ENCODE measurements around the gene DNAH11.

Gene DNAH11

DNA sequence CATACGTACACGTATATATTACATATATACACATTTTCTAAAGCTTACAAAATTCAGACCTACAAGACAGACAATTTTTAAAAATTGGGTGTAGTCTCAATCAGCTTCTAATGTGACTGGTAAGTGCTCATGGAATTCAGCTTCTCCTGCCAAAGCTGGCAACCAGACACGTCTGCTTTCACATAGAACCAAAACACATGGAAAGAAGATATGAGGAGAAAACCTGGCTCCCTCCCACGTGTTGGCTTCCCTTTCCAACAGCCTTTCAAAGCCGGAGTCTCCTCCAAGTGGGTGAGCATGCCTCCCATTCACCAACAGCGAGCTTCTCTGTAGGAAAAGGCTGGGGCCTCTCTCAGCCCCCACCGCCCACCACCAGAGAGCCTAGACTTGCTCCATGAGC is 369.5 kb downstream of the DNAH11 start:
- no peak overlapping the region for H3K4me3 ChIP-seq (ENCODE audit: low read length)
- no peak overlapping the region for H3K27ac ChIP-seq (ENCODE audit: low read depth, low read length)
- peaks cover 81% of the 10 kb centered on the region for H3K36me3 ChIP-seq (ENCODE audit: insufficient read depth, low read length)
- 97% methylated on average over 7 of the region's 7 CpGs for WGBS
- no peak overlapping the region for H3K9ac ChIP-seq (ENCODE audit: low read depth, low read length)
- no peaks in the 10 kb centered on the region for H3K27me3 ChIP-seq (ENCODE audit: insufficient read depth, low read length)
- H3K4me1 ChIP-seq (ENCODE audit: insufficient read depth, low read length): no peaks in the 10 kb centered on the region
- no peaks in the 10 kb centered on the region for H3K9me3 ChIP-seq (ENCODE audit: insufficient read depth, low read depth, low read length)

DNA sequence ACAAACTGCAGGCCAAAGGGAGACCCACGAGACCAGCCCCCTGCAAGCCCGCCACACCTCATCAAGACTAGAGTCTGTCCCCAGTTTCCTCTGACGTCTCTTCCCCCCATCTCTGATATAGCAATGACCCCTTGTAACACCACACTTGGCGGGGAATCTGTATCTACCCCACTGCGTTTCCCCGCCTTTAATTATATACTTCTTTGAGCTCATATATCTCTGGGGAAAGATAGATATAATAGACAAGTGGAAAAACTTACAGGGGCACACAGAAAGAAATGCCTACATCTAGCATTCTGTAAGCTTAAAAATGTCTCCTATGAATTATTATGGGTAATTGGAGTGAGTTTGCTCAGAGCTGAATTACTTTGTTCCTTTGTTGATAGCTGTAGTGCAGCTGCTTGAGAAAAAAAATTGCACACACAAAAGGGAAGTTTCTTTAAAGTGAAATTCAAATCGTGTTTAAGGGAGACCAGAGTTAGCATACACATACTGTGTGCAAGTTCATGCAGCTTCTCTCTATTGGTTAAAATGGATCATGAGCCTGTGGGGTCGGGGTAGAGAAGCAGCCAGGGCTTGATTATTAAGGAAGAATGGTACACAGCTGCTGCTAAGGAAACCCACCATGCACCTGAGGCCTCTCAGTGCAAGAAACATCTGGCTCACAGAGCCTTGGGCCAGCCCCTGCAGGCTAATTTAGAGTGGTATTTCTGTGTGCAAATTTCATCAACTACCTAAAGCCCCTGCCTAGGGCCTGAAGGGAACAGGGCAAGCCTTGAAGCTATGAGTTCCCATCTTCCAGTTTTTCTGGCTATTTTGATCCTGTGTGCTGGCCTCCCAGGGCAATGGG is 370.3 kb downstream of the DNAH11 start:
- H3K27me3 ChIP-seq (ENCODE audit: insufficient read depth, low read length): no peaks in the 10 kb centered on the region
- H3K9ac ChIP-seq (ENCODE audit: low read depth, low read length): no peak overlapping the region
- H3K36me3 ChIP-seq (ENCODE audit: insufficient read depth, low read length): peaks cover 72% of the 10 kb centered on the region
- H3K9me3 ChIP-seq (ENCODE audit: insufficient read depth, low read depth, low read length): no peaks in the 10 kb centered on the region
- no peak overlapping the region for H3K4me3 ChIP-seq (ENCODE audit: low read length)
- 95% methylated on average over 7 of the region's 8 CpGs for WGBS
- no peak overlapping the region for H3K27ac ChIP-seq (ENCODE audit: low read depth, low read length)
- H3K4me1 ChIP-seq (ENCODE audit: insufficient read depth, low read length): no peaks in the 10 kb centered on the region

- Histone ChIP-seq H3K9ac (ENCODE audit: low read depth, low read length) (no peak overlapping the region), H3K27me3 (ENCODE audit: insufficient read depth, low read length) (no peaks in the 10 kb centered on the region), H3K4me1 (ENCODE audit: insufficient read depth, low read length) (peaks cover 1% of the 10 kb centered on the region; the same call in 1 of the 2 replicates), H3K36me3 (ENCODE audit: insufficient read depth, low read length) (peaks cover 57% of the 10 kb centered on the region), H3K27ac (ENCODE audit: low read depth, low read length) (no peak overlapping the region), H3K9me3 (ENCODE audit: insufficient read depth, low read depth, low read length) (no peaks in the 10 kb centered on the region), H3K4me3 (ENCODE audit: low read length) (no peak overlapping the region)
- WGBS: 95% methylated on average over 5 of the region's 5 CpGs
These were observed 371.8 kb downstream of the DNAH11 start for GRCh38 chr7:21914671-21915070.

DNA sequence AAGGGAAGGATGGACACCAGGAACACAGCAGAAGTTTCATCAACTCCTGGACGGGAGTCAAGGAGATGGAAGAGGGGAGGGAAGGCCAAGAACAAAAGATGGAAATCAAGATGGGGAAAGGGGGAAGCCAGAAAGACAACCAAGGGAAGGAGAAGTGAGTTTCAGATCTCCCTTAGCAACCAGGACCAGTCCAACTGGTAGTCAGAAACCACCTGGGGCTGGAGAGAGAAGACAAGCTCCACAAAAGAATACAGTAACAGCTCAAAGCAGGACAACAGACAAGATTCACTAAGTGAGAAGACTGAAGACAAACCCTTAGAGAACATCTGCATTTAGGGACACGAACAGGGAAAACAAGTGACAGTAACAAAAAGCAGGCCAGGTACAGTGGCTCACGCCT is 372.3 kb downstream of the DNAH11 start:
- Histone ChIP-seq H3K4me3 (ENCODE audit: low read length) (no peak overlapping the region), H3K9ac (ENCODE audit: low read depth, low read length) (no peak overlapping the region), H3K9me3 (ENCODE audit: insufficient read depth, low read depth, low read length) (no peaks in the 10 kb centered on the region), H3K36me3 (ENCODE audit: insufficient read depth, low read length) (peaks cover 54% of the 10 kb centered on the region), H3K4me1 (ENCODE audit: insufficient read depth, low read length) (peaks cover 6% of the 10 kb centered on the region; the same call in 1 of the 2 replicates), H3K27me3 (ENCODE audit: insufficient read depth, low read length) (no peaks in the 10 kb centered on the region), H3K27ac (ENCODE audit: low read depth, low read length) (no peak overlapping the region)
- 91% methylated on average over 3 of the region's 3 CpGs for WGBS

DNA sequence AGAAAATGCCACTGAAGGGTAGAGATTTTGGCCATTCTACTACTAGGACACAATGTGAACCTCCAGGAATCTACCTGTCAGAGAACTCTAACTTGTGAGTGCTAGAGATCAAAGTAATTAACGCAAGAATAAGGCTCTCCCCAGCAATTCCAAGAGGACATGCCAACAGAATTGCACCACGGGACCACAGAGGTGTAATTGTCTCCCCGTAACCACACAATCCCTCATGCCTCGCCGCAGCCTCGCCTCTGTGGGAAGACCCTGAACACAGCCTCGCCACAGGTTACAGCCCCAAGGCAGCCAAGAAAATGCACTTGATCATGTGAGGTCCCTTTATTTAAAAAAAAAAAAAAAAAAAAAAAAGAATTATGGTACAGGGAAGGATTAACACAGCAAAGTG is 373.3 kb downstream of the DNAH11 start:
- no peak overlapping the region for H3K9ac ChIP-seq (ENCODE audit: low read depth, low read length)
- H3K27me3 ChIP-seq (ENCODE audit: insufficient read depth, low read length): no peaks in the 10 kb centered on the region
- no peak overlapping the region for H3K27ac ChIP-seq (ENCODE audit: low read depth, low read length)
- no peak overlapping the region for H3K4me3 ChIP-seq (ENCODE audit: low read length)
- peaks cover 46% of the 10 kb centered on the region for H3K36me3 ChIP-seq (ENCODE audit: insufficient read depth, low read length)
- WGBS: 96% methylated on average over 7 of the region's 7 CpGs
- peaks cover 16% of the 10 kb centered on the region for H3K4me1 ChIP-seq (ENCODE audit: insufficient read depth, low read length)
- H3K9me3 ChIP-seq (ENCODE audit: insufficient read depth, low read depth, low read length): no peaks in the 10 kb centered on the region

- Histone ChIP-seq H3K4me3 (ENCODE audit: low read length) (no peak overlapping the region), H3K36me3 (ENCODE audit: insufficient read depth, low read length) (peaks cover 42% of the 10 kb centered on the region), H3K9ac (ENCODE audit: low read depth, low read length) (no peak overlapping the region), H3K4me1 (ENCODE audit: insufficient read depth, low read length) (peaks cover 19% of the 10 kb centered on the region), H3K27ac (ENCODE audit: low read depth, low read length) (no peak overlapping the region), H3K27me3 (ENCODE audit: insufficient read depth, low read length) (no peaks in the 10 kb centered on the region), H3K9me3 (ENCODE audit: insufficient read depth, low read depth, low read length) (no peaks in the 10 kb centered on the region)
- 97% methylated on average over 4 of the region's 5 CpGs for WGBS
These were observed 373.8 kb downstream of the DNAH11 start for GRCh38 chr7:21916629-21917028.

DNA sequence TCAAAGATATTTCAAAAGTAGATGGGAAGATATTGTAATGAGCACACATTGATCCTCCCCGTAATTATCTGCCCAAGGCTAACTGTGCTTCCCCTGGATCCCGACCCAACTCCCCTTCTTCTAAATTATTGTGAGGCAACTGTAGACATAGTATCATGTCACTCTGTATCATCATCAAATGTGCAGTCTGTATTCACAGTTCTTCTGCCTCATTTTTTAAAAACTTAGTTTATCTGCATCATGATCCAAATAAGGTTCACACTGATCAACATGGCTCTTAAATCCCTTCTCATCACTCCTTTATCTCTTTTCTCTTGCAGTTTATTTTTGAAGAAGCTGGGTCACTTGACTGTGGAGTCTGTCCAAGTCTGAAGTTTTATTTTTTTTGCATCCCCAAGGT is 375.4 kb downstream of the DNAH11 start:
- peaks cover 32% of the 10 kb centered on the region for H3K36me3 ChIP-seq (ENCODE audit: insufficient read depth, low read length)
- H3K9ac ChIP-seq (ENCODE audit: low read depth, low read length): no peak overlapping the region

GRCh38 chr7:21920936-21921335 is 378.1 kb downstream of the DNAH11 start:
- H3K9ac ChIP-seq (ENCODE audit: low read depth, low read length): no peak overlapping the region
- no peak overlapping the region for H3K4me3 ChIP-seq (ENCODE audit: low read length)
- H3K36me3 ChIP-seq (ENCODE audit: insufficient read depth, low read length): peaks cover 7% of the 10 kb centered on the region
- WGBS: 60% methylated on average over 3 of the region's 3 CpGs
- no peak overlapping the region for H3K27ac ChIP-seq (ENCODE audit: low read depth, low read length)
- peaks cover 53% of the 10 kb centered on the region for H3K4me1 ChIP-seq (ENCODE audit: insufficient read depth, low read length)
- H3K27me3 ChIP-seq (ENCODE audit: insufficient read depth, low read length): no peaks in the 10 kb centered on the region
- H3K9me3 ChIP-seq (ENCODE audit: insufficient read depth, low read depth, low read length): no peaks in the 10 kb centered on the region

More for the DNA sequence above, 375.4 kb downstream of the DNAH11 start:
- Histone ChIP-seq H3K4me1 (ENCODE audit: insufficient read depth, low read length) (peaks cover 32% of the 10 kb centered on the region), H3K27me3 (ENCODE audit: insufficient read depth, low read length) (no peaks in the 10 kb centered on the region), H3K9me3 (ENCODE audit: insufficient read depth, low read depth, low read length) (no peaks in the 10 kb centered on the region), H3K27ac (ENCODE audit: low read depth, low read length) (no peak overlapping the region), H3K4me3 (ENCODE audit: low read length) (no peak overlapping the region)
- WGBS: 96% methylated on average over 2 of the region's 2 CpGs

DNA sequence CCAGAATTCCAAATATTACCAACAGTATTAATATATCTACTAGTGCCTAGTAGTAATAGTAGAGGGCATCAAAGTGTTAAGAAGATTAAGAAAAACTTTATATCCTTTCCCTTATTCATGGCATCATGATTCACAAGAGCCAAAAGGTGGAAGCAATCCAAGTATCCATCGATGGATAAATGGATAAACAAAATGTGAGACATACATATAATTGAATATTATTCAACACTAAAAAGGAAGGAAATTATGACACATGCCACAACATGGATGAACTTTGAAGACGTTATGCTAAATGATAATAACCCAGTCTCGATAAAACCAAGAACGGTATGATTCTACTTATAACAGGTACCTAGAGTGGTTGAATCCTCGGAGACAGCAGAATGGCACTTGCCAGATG is 379.8 kb downstream of the DNAH11 start:
- 95% methylated on average over 4 of the region's 5 CpGs for WGBS
- Histone ChIP-seq H3K4me3 (ENCODE audit: low read length) (no peak overlapping the region), H3K27me3 (ENCODE audit: insufficient read depth, low read length) (no peaks in the 10 kb centered on the region), H3K27ac (ENCODE audit: low read depth, low read length) (no peak overlapping the region), H3K36me3 (ENCODE audit: insufficient read depth, low read length) (no peaks in the 10 kb centered on the region), H3K4me1 (ENCODE audit: insufficient read depth, low read length) (peaks cover 57% of the 10 kb centered on the region), H3K9me3 (ENCODE audit: insufficient read depth, low read depth, low read length) (no peaks in the 10 kb centered on the region), H3K9ac (ENCODE audit: low read depth, low read length) (no peak overlapping the region)

DNA sequence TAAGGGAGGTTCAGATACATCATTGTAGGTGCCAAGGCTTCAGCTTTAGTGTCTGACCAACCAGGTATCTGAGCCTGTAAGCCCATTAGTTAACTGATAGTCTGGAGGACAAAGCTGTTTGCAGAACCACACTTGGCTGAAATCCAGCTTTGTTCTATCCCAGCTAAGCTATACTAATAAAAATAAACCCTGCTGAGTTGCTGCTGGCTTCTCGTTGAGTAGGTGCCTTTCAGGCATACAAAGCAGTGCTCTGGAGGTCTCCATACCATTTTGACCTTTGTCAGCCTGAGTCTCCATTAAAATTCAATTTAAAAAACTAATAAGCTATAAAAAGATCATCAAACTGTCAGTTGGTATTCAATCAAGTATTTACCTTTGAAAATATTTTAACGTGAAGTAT is 380.8 kb downstream of the DNAH11 start:
- Histone ChIP-seq H3K27ac (ENCODE audit: low read depth, low read length) (no peak overlapping the region), H3K4me3 (ENCODE audit: low read length) (no peak overlapping the region), H3K4me1 (ENCODE audit: insufficient read depth, low read length) (peaks cover 57% of the 10 kb centered on the region), H3K9me3 (ENCODE audit: insufficient read depth, low read depth, low read length) (no peaks in the 10 kb centered on the region), H3K36me3 (ENCODE audit: insufficient read depth, low read length) (no peaks in the 10 kb centered on the region), H3K27me3 (ENCODE audit: insufficient read depth, low read length) (no peaks in the 10 kb centered on the region), H3K9ac (ENCODE audit: low read depth, low read length) (no peak overlapping the region)
- WGBS: 6% methylated on average over 1 of the region's 2 CpGs

DNA sequence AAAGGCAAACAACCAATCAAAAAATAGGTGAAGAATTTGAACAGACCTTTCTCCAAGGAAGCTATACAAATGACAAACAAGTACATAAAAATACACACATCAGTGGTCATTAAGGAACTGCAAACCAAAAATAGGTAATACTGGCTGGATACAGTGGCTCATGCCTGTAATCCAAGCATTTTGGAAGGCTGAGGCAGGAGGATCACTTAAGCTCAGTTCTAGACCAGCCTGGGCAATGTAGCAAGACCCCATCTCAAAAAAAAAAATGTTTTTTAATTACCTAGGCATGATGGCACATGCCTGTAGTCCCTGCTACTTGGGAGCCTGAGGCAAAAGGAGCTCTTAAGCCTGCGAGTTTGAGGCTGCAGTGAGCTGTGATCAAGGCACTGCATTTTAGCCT is 383.6 kb downstream of the DNAH11 start:
- peaks cover 38% of the 10 kb centered on the region for H3K4me1 ChIP-seq (ENCODE audit: insufficient read depth, low read length)
- no peaks in the 10 kb centered on the region for H3K27me3 ChIP-seq (ENCODE audit: insufficient read depth, low read length)
- no peaks in the 10 kb centered on the region for H3K9me3 ChIP-seq (ENCODE audit: insufficient read depth, low read depth, low read length)
- H3K36me3 ChIP-seq (ENCODE audit: insufficient read depth, low read length): no peaks in the 10 kb centered on the region
- WGBS: 87% methylated on average over 1 of the region's 1 CpG
- H3K4me3 ChIP-seq (ENCODE audit: low read length): no peak overlapping the region
- H3K27ac ChIP-seq (ENCODE audit: low read depth, low read length): no peak overlapping the region
- no peak overlapping the region for H3K9ac ChIP-seq (ENCODE audit: low read depth, low read length)
